ENCODE measurements around the gene CFAP221. TPM values are rescaled to one million over a fixed set of nuclear protein-coding genes. Genes with fewer than 3 reads are reported as not detected.

Gene CFAP221
- total RNA-seq, 1 experiment from 2014 or later: 0.20 TPM

- DNase-seq: peak; percentile 75
- no peak overlapping the region for H2AK5ac ChIP-seq (ENCODE audit: insufficient read length, low read length)
- H3K4me1 ChIP-seq (ENCODE audit: insufficient read depth, low read length): no peaks in the 10 kb centered on the region
- no peak overlapping the region for H3K4me2 ChIP-seq (ENCODE audit: insufficient read depth, insufficient read length, low read length)
- H2BK20ac ChIP-seq (ENCODE audit: low read depth, low read length, poor library complexity, severe bottlenecking): no peak overlapping the region
- H4K91ac ChIP-seq (ENCODE audit: insufficient read length, low read depth, low read length): no peak overlapping the region
- peaks cover under 1% of the 10 kb centered on the region for H3K27me3 ChIP-seq (ENCODE audit: insufficient read depth, low read length)
- no peak overlapping the region for H3K4ac ChIP-seq (ENCODE audit: low read depth, low read length)
- H4K20me1 ChIP-seq (ENCODE audit: control insufficient read depth, insufficient read depth, insufficient read length): no peaks in the 10 kb centered on the region
- H3K4me1 Mint-ChIP-seq: peaks cover 8 to 10% of the 10 kb centered on the region in 2 experiments
- H3T11ph ChIP-seq (ENCODE audit: low read length): no peak overlapping the region
- H3K36me3 Mint-ChIP-seq (ENCODE audit: insufficient read depth in 1 of 3, low read depth in 3 of 3): peaks cover 0 to 2% (median 0%) of the 10 kb centered on the region in 3 experiments; a peak in 2 of 7 replicates
- H3K9me3 ChIP-seq (ENCODE audit: control insufficient read depth, low read depth, low read length): no peaks in the 10 kb centered on the region
- H3K4me3 Mint-ChIP-seq: no peak overlapping the region
- H3K23me2 ChIP-seq (ENCODE audit: insufficient read length, low read depth, low read length, poor library complexity, severe bottlenecking): no peaks in the 10 kb centered on the region
- H3K79me1 ChIP-seq (ENCODE audit: insufficient read depth, low read depth, low read length, poor library complexity, severe bottlenecking): no peaks in the 10 kb centered on the region
- TF ChIP-seq CTCF (conservative IDR thresholded peaks at IDR 0.05): peak; percentile 87
- no CpG with 5 or more reads among the region's 7 CpGs for WGBS (ENCODE audit: extremely low coverage, insufficient read length, low lambda C conversion rate)
- H3K23ac ChIP-seq (ENCODE audit: insufficient read length, low read depth, low read length): no peak overlapping the region
- H3K14ac ChIP-seq (ENCODE audit: insufficient read depth, low read length): no peak overlapping the region
- H2BK120ac ChIP-seq (ENCODE audit: low read depth, low read length, poor library complexity, severe bottlenecking): no peak overlapping the region
- no peak overlapping the region for H2BK5ac ChIP-seq (ENCODE audit: insufficient read length, low read length)
- H3K9me3 Mint-ChIP-seq: no peaks in the 10 kb centered on the region
- H2BK15ac ChIP-seq (ENCODE audit: low read depth, low read length): no peak overlapping the region
- no peak overlapping the region for H2BK12ac ChIP-seq (ENCODE audit: insufficient read length, low read depth, low read length)
- no peak overlapping the region for H3K56ac ChIP-seq (ENCODE audit: insufficient read length, low read depth, low read length)
- no peak overlapping the region for H3K9ac ChIP-seq (ENCODE audit: extremely low read depth, insufficient read length, low read length)
- H2AFZ ChIP-seq (ENCODE audit: low read length): no peak overlapping the region
- no peak overlapping the region for H3K27ac ChIP-seq (ENCODE audit: insufficient read length, low read depth, low read length)
- H4K8ac ChIP-seq (replicated peaks; ENCODE audit: insufficient read length, low read depth, low read length): no peak overlapping the region
- no peak overlapping the region for H3K18ac ChIP-seq (ENCODE audit: insufficient read length, low read depth, low read length)
- no peak overlapping the region for H3K27ac Mint-ChIP-seq
- no peaks in the 10 kb centered on the region for H3K79me2 ChIP-seq (ENCODE audit: insufficient read depth, low read length)
- H4K5ac ChIP-seq (ENCODE audit: insufficient read length, low read depth, low read length): no peak overlapping the region
- H3K27me3 Mint-ChIP-seq (ENCODE audit: low read depth): peaks cover 52% of the 10 kb centered on the region
These were observed 26.8 kb upstream of the CFAP221 start for GRCh38 chr2:119517433-119517832.

Data from H9 (cell line).